Motor neuron (in vitro differentiated cells): ENCODE data around the gene DYTN. TPM values are rescaled to one million over a fixed set of nuclear protein-coding genes. Genes with fewer than 3 reads are reported as not detected.

Experiments used
- ATAC-seq, 8 experiments: fragments of 200-7000 bp; cut with Tn5 transposase; replicated peaks in 6 of 8; 2 replicates each; pipeline ENCODE4 v1.8.0; 2021; ENCODE audit warnings: mild to moderate bottlenecking in 8 of 8, moderate library complexity in 8 of 8
- H3K27ac ChIP-seq, 2 donors: fragments of 250-450 bp; sonication (Bioruptor Pico); 2 replicates each; pipeline ENCODE4 v1.9.0; 2021; ENCODE audit warnings: antibody characterized with exemption in 2 of 2, mild to moderate bottlenecking in 2 of 2, moderate library complexity in 1 of 2
- H3K4me1 ChIP-seq, 2 donors: fragments of 250-450 bp; sonication (Bioruptor Pico); replicated peaks in 1 of 2; 2 replicates each; pipeline ENCODE4 v1.6.1; 2021; ENCODE audit warnings: antibody characterized with exemption in 2 of 2, mild to moderate bottlenecking in 2 of 2, moderate library complexity in 1 of 2
- H3K4me3 ChIP-seq, 5 donors: fragments of 250-450 bp; sonication (Bioruptor Pico); 2 replicates each; pipeline ENCODE4 v1.9.0; 2021; ENCODE audit warnings: antibody characterized with exemption in 5 of 5, mild to moderate bottlenecking in 5 of 5, moderate library complexity in 4 of 5
- WGBS, 10 experiments: fragments of 450-650 bp; shearing (Covaris generic); methylation state at CpG; one replicate each; pipeline ENCODE4 v1.0.0; 2022; 5-methylcytosine and 5-hydroxymethylcytosine counted together
- in situ Hi-C, 9 experiments: fragments of 400-800 bp; cut with MboI; loops; one replicate each; pipeline ENCODE4 v1.15.0; 2021; ENCODE audit warnings: low sequenced_read_pairs in 9 of 9, low pct_unique_long_range_greater_than_20kb in 2 of 9; ENCODE audit not compliant: unreplicated experiment in 9 of 9
- total RNA-seq, 8 experiments: library from RNA; unstranded; fragments of 300-600 nt; gene quantifications; 2 replicates each; pipeline versions ENCODE4 v1.2.3 to v1.2.4, GENCODE V29; 2022

The DYTN gene
- total RNA-seq, 8 experiments from 2014 or later, result 0.14 TPM; not detected in 7

DNA sequence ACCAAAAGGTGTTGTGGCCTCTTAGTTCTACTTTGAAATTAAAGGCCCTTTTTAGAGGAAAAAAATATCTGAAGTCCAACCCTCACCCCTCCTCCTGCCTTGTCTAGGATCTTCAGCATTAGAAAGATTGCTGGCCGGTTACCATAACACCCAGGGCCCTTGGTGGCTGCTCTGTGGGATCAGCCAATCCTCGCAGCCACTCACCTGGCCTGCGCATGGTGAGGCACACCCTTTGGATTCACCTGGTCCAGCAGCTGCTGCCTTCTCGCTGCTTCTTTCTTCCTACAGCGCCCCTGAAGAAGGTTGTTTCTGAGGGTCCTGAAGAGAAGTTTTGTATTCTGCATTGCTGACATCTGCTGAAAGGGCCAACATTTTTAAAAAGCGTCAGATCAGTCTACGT is 25.2 kb downstream of the DYTN start:
- WGBS, 10 experiments, result 43 to 95% (median 73%) methylated on average over 2 to 6 of the region's 7 CpGs; no CpG with 5 or more reads in 3 of the 10 experiments

DNA sequence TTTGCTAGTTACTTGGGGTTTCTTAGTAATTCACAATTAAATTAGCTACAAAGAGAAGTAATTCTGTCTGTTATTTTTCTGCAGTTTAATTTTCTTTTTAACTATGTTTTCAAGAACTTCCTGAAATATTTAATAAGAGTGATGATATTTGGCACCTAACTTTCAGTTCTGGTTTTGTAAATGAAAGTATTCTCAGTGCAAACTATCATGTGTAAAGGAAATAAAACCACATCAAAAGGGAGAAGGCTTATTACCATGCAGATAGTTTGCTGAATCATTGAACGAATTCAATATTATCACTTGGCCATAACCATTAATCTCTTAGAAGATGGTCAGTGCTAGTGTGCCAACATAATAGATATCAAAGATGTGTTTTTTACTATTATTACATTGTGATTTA is 29.2 kb downstream of the DYTN start:
- Histone ChIP-seq H3K27ac (no peak overlapping the region), H3K4me3 (no peak overlapping the region), H3K4me1 (no peaks in the 10 kb centered on the region)
- in situ Hi-C loops, result loop anchor here in 3 of 9 experiments (25.0 kb wide), 3 partner anchors 298 to 798 kb away; no protein-coding TSS in a partner anchor
- WGBS, 10 experiments, result 17 to 100% (median 75%) methylated on average over 1 of the region's 1 CpG; no CpG with 5 or more reads in 1 of the 10 experiments
- no peak for ATAC-seq

More for the DNA sequence above, 25.2 kb downstream of the DYTN start:
- no peak overlapping the region for H3K4me3 ChIP-seq
- in situ Hi-C loops, result loop anchor here in 4 of 9 experiments (10.0 to 25.0 kb wide), 4 partner anchors 82 to 794 kb away; no protein-coding TSS in a partner anchor
- H3K4me1 ChIP-seq, result no peaks in the 10 kb centered on the region
- H3K27ac ChIP-seq, result no peak overlapping the region
- no peak for ATAC-seq

DNA sequence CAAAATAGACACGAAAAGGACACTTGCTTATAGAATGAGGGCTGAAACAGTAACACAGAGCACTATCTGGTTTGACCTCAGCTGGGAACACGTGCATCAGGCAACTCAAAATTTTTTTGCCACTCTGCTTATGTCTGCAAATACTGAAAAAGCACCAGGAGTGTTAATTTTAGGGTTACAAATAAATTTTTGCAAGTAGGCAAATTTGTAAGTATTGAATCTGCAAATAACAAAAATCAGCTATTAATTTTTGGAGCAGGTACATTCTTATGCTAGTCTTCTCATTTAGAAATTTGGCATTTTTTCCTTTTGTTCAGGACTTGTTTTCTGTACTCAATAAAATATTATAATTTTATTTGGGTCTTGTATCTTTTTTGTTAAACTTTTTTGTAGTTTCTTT is 29.7 kb downstream of the DYTN start:
- 0 to 86% (median 67%) methylated on average over 1 to 2 of the region's 2 CpGs for WGBS, 10 experiments

DNA sequence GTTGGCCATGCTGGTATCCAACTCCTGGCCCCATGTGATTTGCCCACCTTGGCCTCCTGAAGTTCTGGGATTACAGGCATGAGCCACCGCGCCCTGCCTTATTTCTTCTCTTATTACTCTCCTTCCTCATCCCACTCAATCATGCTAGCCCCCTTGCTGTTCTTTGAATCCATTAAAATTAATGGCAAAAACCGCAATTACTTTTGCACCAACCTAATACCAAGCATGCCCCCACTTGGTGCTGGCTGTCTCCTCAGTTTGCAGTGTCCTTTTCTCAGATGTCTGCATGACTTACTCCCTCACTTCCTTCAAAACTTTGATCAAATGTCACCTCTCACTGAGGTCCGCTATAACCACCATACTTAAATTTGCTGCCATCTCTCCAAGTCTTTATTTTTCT is 34.6 kb downstream of the DYTN start:
- no peak overlapping the region for H3K27ac ChIP-seq
- in situ Hi-C loops, result loop anchor here in 3 of 9 experiments (25.0 kb wide), 3 partner anchors 304 to 804 kb away; no protein-coding TSS in a partner anchor
- WGBS, 10 experiments, result 33 to 100% (median 84%) methylated on average over 2 to 4 of the region's 4 CpGs; no CpG with 5 or more reads in 2 of the 10 experiments
- ATAC-seq, result no peak
- no peak overlapping the region for H3K4me3 ChIP-seq
- H3K4me1 ChIP-seq, result no peaks in the 10 kb centered on the region

More for the DNA sequence above, 29.7 kb downstream of the DYTN start:
- no peak for ATAC-seq
- Histone ChIP-seq H3K4me3 (no peak overlapping the region), H3K4me1 (no peaks in the 10 kb centered on the region), H3K27ac (no peak overlapping the region)
- in situ Hi-C loops, result loop anchor here in 3 of 9 experiments (25.0 kb wide), 3 partner anchors 299 to 799 kb away; no protein-coding TSS in a partner anchor

DNA sequence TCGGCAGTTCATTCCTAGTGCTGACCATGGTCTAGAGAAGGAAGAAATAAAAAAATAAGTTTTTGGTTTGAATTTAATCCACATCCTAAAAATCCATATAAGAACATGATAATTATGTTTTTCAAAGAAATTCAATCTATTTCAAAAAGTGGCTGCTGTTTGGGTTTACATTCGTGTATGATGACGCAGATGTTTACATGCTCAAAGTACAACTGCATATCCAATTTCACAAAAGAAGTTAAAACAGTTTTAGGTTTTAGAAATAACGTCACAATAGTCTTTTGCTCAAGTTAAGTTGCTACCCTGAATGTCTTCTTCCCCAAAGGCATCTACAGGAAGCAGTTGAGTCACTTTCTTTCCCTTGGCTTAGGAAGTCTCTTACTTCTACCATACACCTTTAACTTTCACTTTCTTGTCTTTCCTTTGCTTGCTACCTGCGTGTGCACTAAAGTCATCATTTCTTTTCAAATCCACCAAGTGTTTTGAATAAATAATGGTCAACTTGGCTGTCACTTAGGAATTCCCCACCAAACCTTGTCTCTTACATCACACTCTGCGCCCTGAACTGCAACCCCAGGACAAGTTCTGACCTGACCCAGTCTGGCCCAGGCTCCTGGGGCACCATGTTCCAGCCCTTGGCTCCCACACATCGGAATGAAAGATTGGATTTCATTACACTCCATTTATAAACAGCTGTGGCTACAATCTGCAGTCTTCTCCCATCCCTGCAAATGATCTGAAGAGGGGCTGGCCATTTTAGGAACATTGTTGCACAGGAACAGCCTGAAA is 47.5 kb downstream of the DYTN start:
- H3K27ac ChIP-seq, result no peak overlapping the region
- WGBS, 10 experiments, result 54 to 100% (median 82%) methylated on average over 1 to 7 of the region's 7 CpGs
- no peaks in the 10 kb centered on the region for H3K4me1 ChIP-seq
- H3K4me3 ChIP-seq, result no peak overlapping the region
- no peak for ATAC-seq
- in situ Hi-C loops, result no loop called here

DNA sequence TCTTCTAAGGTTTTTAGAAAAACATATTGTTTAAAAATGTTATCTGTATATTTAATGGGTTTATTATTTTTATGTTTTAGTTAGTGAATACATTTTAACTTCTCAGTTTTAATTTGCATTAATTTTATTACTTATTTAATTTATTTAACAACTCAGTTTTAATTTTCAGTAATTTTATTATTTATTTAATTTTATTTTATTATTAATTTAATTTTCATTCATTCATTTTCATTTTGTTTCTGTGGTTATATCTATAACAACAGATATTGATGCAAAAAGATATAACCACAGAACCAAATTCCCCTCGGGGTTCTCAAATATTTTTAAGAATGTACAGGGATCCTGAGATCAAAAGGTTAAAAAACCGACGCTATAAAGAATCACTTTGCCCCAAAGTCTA is 52.9 kb downstream of the DYTN start:
- Histone ChIP-seq H3K27ac (no peak overlapping the region), H3K4me1 (no peaks in the 10 kb centered on the region), H3K4me3 (no peak overlapping the region)
- 10 to 100% (median 80%) methylated on average over 1 to 3 of the region's 3 CpGs; no CpG with 5 or more reads in 1 of the 10 experiments for WGBS, 10 experiments
- in situ Hi-C loops, result no loop called here
- no peak for ATAC-seq

DNA sequence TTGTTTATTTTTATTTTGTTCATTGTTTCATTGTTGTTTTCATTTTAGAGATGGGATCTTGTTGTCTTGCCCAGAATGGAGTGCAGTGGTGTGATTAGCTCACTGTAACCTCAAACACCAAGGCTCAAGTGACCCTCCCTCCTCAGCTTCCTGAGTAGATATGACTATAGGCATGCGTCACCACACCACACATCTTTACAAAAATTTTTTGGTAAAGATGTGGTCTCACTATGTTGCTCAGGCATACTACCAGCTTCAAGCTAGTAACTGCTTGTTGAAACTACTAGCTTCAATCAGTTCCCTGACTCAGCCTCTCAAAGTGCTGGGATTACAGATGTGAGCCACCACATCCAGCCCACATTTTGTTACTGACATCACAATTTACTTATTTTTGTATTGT is 61.1 kb downstream of the DYTN start:
- ATAC-seq, result no peak
- in situ Hi-C loops, result no loop called here
- 71 to 100% (median 100%) methylated on average over 1 of the region's 1 CpG; no CpG with 5 or more reads in 4 of the 10 experiments for WGBS, 10 experiments
- Histone ChIP-seq H3K4me3 (no peak overlapping the region), H3K4me1 (no peaks in the 10 kb centered on the region), H3K27ac (no peak overlapping the region)

DNA sequence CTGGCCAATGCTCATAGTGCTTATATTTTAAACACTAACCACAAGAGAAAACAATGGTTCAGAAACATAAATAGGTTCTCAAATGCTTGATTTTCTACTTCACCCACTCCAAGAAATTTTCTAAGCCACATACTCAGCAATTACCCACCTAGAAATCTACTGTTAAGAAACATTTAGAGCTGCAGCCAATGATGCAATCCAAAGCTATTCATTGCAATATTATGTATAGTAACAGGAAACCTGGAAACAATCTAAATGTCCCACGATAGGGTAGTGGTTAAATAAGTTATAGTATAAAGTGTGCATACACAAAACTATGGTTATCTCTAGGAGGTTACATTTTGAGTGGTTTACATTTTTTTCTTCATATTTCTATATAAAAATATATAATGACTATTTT is 70.2 kb downstream of the DYTN start:
- WGBS, 10 experiments, result 8 to 100% (median 58%) methylated on average over 1 of the region's 1 CpG
- Histone ChIP-seq H3K27ac (no peak overlapping the region), H3K4me1 (no peaks in the 10 kb centered on the region), H3K4me3 (no peak overlapping the region)
- in situ Hi-C loops, result no loop called here
- no peak for ATAC-seq

DNA sequence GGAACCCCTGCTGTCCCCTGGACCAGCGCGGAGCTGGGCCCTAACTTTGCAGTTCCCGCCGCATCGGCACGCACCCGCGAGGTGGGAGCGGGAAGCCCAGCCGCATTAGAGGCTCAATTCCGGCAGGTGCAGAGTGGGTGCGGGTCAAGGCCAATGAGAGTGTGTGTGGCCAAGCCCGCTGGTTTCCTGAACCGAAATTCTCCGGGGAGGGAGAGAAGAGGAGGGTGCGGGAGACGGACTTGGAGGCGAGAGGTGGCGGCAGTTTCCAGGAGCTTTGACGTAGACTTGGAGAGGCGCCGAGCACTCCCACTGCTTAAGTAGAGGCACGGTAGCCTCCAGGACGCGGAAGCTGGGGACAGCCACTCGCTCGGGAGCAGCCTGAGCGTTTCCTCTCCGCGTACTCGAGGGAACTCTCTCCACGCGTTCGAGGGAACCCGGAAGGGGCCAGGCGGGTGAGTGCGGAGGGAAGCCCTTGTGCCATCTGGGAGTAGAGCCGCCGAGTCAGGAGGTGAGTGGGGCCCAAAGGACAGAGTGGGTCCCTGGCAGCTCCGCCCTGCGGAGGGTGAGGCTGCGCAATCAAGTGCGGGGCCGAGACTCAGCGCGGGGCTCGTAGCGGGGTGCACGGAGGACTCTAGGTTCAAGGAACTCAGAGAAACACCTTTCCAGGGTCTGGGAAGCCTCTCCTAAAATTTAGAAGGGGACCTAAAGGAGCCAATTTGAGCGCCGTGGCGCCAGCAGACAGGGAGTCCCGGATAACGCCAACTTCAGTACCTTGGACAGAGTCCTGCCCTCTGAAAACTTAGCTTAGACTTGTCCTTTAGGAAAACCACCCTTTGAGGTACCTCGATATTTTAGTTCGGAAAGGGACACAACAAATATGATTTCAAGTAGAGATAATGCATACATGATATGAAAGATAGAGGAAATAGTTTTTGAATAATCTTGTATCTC is 75.8 kb downstream of the DYTN start, which contains the start of gene FAM237A:
Gene FAM237A, plus strand, starts transcription at position 413 of the 951 bp plus-strand sequence. CDS start 1,750 bp downstream, outside the sequence.
- peak; percentile 65 to 89 (median 74) for ATAC-seq
- in situ Hi-C loops, result no loop called here
- Histone ChIP-seq H3K4me3 (peak within 1 kb of the TSS; percentile 17 to 29 (median 21)), H3K4me1 (peaks cover 3 to 4% of the 10 kb centered on the region in 2 donors), H3K27ac (no peak within 1 kb of the TSS)
- 0 to 60% (median 3%) methylated on average over 1 to 26 of the region's 56 CpGs; no CpG with 5 or more reads in 1 of the 10 experiments for WGBS, 10 experiments

DNA sequence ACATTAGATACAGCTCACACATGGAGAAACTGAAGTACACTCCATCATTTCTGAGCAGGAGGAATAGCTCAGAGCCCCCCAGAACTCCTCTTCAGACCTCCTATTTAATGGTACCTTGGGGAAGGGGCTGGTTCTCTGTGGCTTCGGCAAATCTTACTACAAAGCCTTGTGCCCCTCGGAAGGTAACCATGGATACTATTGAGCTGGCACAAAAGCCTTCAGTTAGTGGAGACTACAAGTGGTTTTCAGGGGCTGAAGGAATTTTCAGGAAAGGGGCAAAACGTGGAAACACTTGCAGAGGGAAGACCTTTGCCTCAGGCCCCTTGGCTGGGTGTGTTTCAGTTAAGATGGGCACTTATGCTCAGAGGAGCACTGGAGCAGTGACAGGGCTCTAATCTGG is 77.0 kb downstream of the DYTN start:
- in situ Hi-C loops, result no loop called here
- Histone ChIP-seq H3K4me1 (peaks cover 3 to 4% of the 10 kb centered on the region in 2 donors), H3K27ac (no peak overlapping the region), H3K4me3 (no peak overlapping the region)
- 10 to 25% (median 20%) methylated on average over 1 to 3 of the region's 3 CpGs; no CpG with 5 or more reads in 5 of the 10 experiments for WGBS, 10 experiments
- no peak for ATAC-seq

DNA sequence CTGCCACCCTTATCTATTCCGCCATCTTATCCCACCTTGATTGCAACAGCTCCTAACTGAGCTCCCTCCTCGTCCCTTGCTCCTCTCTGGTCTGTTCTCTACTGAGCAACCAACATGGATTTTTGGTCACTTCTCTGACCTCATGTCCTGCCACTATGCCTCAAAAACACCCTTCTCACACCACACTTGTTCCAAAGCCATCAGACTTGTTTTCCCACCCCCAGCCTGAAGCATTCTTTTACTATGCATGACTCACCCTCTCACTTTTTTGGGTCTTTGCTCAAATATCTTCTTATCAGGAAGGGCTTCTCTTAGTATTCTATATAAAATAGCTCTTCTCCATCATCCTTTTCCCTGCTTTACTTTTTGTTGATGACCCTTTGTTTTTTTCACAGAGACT is 78.6 kb downstream of the DYTN start:
- ATAC-seq, result no peak
- no peak overlapping the region for H3K27ac ChIP-seq
- in situ Hi-C loops, result no loop called here
- H3K4me3 ChIP-seq, result no peak overlapping the region
- 0 to 60% (median 22%) methylated on average over 1 to 2 of the region's 2 CpGs; no CpG with 5 or more reads in 1 of the 10 experiments for WGBS, 10 experiments
- H3K4me1 ChIP-seq, result peaks cover 3 to 4% of the 10 kb centered on the region in 2 donors

DNA sequence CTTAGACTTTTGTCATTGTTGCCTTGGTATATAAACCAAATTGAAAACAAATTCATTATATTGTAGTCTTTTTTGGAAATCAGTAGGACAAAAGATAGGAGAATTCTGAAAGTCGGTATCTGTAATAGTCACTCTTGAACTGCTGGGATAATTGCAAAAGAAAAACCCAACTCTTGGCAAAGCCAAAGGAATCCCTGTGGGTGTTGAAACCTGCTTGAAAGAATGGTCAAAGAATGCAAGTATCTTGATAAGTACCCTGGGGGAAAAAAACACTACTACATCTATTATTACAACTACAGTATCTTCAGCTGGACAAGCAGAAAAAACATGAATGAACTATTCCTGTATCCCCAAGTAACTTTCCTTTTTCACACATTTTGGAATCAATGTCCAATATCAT is 83.2 kb downstream of the DYTN start:
- 13 to 100% (median 67%) methylated on average over 1 of the region's 1 CpG; no CpG with 5 or more reads in 4 of the 10 experiments for WGBS, 10 experiments
- in situ Hi-C loops, result no loop called here
- no peak for ATAC-seq
- no peak overlapping the region for H3K4me3 ChIP-seq
- no peaks in the 10 kb centered on the region for H3K4me1 ChIP-seq
- H3K27ac ChIP-seq, result no peak overlapping the region
